GM21390 (cell line): ENCODE measurements around the gene APRT.

Source experiments
- ATAC-seq: cut with Tn5 transposase; IDR thresholded peaks from one replicate; pipeline ENCODE4 v1.9.1; 2021; ENCODE audit not compliant: unreplicated experiment

Gene APRT

GRCh38 chr16:88811769-88812512, at the start of gene APRT:
TSS of gene APRT (minus strand) at chr16:88811928. CDS start at chr16:88811899, 29 bp downstream.
- ATAC-seq = peak; percentile 68

GRCh38 chr16:88861359-88861758, 49.6 kb upstream of the APRT start:
- ATAC-seq = no peak

DNA sequence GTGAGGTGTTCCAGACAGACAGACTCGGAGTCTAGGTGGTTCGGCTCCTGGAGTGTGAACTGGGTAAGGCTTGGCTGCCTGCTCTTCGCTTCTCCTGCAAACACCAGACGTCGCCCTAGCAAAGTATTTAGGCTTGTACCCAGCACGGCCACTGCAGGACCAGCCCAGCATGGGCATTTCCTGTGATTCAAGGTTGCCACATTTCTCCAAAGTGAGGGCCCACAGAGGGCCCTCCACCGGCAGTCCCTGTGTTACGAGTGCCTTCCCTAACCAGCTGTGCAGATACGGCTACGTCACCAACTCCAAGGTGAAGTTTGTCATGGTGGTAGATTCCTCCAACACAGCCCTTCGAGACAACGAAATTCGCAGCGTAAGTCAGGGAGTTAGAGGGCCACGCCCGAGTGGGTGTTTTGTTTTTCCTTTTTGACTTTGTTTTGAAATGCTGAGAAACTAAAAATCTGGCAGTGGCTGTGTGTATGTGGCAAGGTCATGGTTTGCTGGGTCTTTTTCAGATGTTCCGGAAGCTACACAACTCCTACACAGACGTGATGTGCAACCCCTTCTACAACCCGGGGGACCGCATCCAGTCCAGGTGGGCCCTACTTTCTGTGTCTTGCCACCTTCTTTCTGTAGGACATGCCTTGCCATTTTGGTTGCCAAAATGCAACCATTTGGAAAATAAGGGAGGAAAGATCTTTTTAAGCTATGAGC, 47.8 kb upstream of the APRT start:
- ATAC-seq = no peak

DNA sequence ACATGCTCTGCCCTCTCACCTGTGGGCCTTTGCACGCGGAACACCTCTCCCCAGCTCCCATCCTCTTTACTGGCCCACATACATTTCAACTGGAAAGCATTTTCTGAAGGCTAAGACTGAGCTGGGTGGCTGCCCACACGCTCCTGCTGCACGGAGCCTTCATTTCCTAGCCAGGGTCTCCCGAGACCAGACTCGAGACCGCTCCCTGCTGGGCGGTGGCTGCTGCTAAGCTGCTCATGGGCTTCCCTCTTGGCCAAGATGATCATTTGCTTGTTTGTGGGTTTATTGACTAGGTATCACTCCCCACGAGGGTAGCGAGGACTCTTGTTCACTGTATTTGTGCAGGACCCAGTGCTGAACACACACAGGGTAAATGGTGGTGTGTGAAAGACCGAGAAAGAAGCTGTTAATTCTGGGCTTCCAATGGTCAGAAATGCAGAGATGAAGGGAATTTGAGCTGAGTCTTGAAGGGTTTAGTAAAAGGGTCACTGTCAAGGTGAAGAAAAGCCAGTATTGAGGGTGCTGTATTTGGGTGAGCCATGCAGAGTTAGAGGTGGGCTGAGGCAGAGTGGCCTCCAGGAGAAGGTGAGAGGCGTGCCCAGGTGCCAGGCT, 46.1 kb upstream of the APRT start:
- ATAC-seq = peak; percentile 44

DNA sequence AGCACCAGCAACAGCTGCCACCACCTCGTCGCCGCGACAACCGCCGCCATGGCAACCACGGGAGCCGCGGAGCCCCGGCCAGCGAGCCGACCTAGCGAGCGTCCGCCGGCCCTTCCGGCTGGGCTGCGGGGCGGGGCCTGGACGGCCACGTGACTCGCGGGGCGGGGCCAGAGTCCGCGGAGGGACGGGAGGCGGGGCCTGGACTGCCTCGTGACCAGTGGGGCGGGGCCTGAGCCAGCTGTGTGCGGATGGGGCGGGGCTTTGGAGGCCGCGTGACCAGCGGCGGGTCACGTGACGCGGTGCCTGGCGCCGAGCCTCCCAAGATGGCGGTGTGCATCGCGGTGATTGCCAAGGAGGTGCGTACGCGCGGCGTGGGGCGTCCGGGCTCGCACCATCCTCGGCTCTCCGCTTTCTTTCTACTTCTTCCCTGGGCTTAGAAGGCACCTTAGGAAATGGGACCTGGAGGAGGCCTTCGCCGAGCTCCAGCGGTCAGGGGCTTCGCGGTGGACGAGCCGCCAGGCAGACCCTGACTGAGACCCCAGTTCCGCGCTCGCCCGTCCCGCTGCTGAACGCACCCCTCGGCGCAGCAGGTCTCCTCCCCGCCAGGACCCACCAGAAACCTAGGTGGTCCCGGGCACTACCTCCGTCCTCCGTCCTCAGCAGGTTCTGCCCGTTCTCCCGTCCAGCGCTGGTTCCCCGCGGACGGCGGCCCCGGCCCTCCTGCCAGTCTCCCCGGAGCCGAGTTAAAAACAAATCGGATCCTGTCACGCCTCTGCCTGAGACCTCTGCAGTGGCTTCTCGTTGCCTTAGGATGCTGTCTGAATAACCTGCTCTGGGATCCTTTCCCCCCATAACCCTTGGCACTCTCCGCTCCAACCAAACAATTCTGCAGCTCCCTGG, 45.4 kb upstream of the APRT start, which contains the start of the genes GALNS and TRAPPC2L:
Gene GALNS, minus strand, starts transcription at position 120 of the 900 bp plus-strand sequence. Its CDS starts 70 bp downstream, at position 50.
Gene TRAPPC2L, plus strand, starts transcription at position 300 of the 900 bp plus-strand sequence. Its CDS starts 24 bp downstream, at position 324.
- ATAC-seq = peak; percentile 59

GRCh38 chr16:88856122-88856827, 44.5 kb upstream of the APRT start:
- ATAC-seq = no peak

- ATAC-seq = no peak
These were observed 44.0 kb upstream of the APRT start for GRCh38 chr16:88855736-88856121.

- no peak for ATAC-seq
These were observed 43.4 kb upstream of the APRT start for GRCh38 chr16:88855176-88855575.

GRCh38 chr16:88854306-88855111, 42.8 kb upstream of the APRT start:
- ATAC-seq = no peak

DNA sequence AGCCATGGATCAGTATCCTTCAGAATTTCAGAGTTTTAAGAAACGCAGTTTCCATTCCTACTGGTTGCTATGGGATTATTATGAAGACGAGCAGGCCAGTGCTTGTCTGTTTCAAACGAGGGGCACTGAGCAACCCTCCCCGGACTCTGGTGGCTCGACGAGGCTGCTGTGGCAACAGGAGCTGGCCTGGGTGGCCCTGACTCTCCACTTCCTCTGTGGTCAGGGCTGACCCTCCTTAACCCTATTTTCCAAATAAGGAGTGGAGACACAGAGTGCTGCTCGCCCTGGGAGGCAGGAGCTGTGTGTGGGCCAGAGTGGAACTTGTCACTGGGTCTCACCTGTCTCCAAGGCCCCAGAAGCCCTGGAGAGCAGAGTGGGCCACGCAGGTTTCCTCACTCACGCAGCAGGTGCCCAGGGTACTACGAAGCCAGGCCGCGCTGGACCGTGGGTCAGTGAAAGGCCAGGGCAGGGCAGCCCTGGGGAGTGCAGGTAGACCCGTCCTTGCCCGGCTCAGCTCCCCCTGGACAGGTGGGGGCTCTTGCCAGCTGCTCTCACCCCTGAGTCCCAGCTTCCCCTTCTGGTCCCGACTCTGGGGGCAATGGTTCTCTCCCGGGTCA, 41.7 kb upstream of the APRT start:
- ATAC-seq = no peak

DNA sequence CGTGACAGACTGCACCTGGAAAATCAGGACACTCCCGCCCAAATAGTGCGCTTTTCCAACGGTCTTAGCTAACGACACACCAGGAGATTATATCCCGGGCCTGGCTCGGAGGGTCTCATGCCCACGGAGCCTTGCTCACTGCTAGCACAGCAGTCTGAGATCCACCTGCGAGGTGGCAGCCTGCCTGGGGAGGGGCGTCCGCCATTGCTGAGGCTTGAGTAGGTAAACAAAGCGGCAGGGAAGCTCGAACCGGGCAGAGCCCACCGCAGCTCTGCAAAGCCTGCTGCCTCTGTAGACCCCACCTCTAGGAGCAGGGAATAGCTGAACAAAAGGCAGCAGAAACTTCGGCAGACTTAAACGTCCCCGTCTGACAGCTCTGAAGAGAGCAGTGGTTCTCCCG, 39.9 kb upstream of the APRT start:
- ATAC-seq = no peak

GRCh38 chr16:88850531-88851199, 38.9 kb upstream of the APRT start:
- ATAC-seq = no peak

- no peak for ATAC-seq
These were observed 36.8 kb upstream of the APRT start for GRCh38 chr16:88848557-88848956.

GRCh38 chr16:88847654-88848053, 35.9 kb upstream of the APRT start:
- ATAC-seq = no peak

- no peak for ATAC-seq
These were observed 34.4 kb upstream of the APRT start for GRCh38 chr16:88846088-88846487.

GRCh38 chr16:88844419-88845036, 32.8 kb upstream of the APRT start:
- ATAC-seq = no peak

GRCh38 chr16:88843256-88843655, 31.5 kb upstream of the APRT start:
- no peak for ATAC-seq

GRCh38 chr16:88842806-88843205, 31.1 kb upstream of the APRT start:
- no peak for ATAC-seq
